IMR-90 (cell line): ENCODE data around the gene ZFYVE28.

ENCODE experiments used
- CEBPB ChIP-seq: IDR thresholded peaks from 2 replicates; pipeline ENCODE4 v1.6.1; 2012; ENCODE audit warnings: low read depth, low read length, improper control_type of control experiment
- CHD1 ChIP-seq: IDR thresholded peaks from 2 replicates; pipeline ENCODE4 v1.6.1; 2012; ENCODE audit warnings: low read depth, low read length, improper control_type of control experiment
- FOS ChIP-seq: fragments of 150-350 bp; IDR thresholded peaks from 2 replicates; pipeline ENCODE4 v1.6.1; 2016; ENCODE audit warnings: low read depth, low read length
- MAFK ChIP-seq: IDR thresholded peaks from 2 replicates; pipeline ENCODE4 v1.6.1; 2012; ENCODE audit warnings: low read depth, low read length, improper control_type of control experiment
- MXI1 ChIP-seq: IDR thresholded peaks from 2 replicates; pipeline ENCODE4 v1.6.1; 2012; ENCODE audit warnings: low read depth, mild to moderate bottlenecking, low read length, moderate library complexity, borderline replicate concordance
- POLR2A ChIP-seq: IDR thresholded peaks from 2 replicates; pipeline ENCODE4 v1.6.1; 2012; ENCODE audit warnings: mild to moderate bottlenecking, low read depth, low read length
- RAD21 ChIP-seq: IDR thresholded peaks from 2 replicates; pipeline ENCODE4 v1.6.1; 2012; ENCODE audit warnings: low read length, improper control_type of control experiment
- RCOR1 ChIP-seq: IDR thresholded peaks from 2 replicates; pipeline ENCODE4 v1.6.1; 2012; ENCODE audit warnings: mild to moderate bottlenecking, low read length, improper control_type of control experiment; ENCODE audit not compliant: insufficient replicate concordance
- SMC3 ChIP-seq: fragments of 150-350 bp; IDR thresholded peaks from 2 replicates; pipeline ENCODE4 v1.6.1; 2016; ENCODE audit warnings: low read depth, mild to moderate bottlenecking, antibody characterized with exemption, low read length, moderate library complexity
- TF ChIP-seq, protein P1 (sequence below): conservative IDR thresholded peaks from 2 replicates; pipeline ENCODE4 v1.5.1; 2012; ENCODE audit warnings: mild to moderate bottlenecking, low read depth, low read length, improper control_type of control experiment
- TF ChIP-seq, protein P2 (sequence below): fragments of 150-350 bp; IDR thresholded peaks from 2 replicates; pipeline ENCODE4 v1.6.1; 2017; ENCODE audit warnings: mild to moderate bottlenecking, antibody characterized with exemption, low read length, low read depth

DNA sequence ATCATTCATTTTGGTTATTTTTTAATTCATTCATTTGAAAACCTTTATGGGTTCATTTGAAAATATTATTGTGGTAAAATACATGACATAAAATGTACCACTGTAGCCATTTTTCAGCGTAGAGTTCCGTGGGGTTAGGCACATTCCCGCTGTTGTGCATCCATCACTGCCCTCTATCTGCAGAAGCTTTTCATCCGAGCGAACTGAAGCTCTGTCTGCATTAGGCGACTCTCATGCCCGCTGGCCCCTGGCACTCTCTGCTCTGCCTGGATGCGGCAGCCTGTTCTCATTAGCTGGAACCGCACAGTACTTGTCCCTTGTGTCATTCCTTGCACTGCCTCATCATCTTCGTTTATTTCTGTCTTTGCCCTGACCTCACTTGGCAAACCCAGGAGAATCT, 17.9 kb upstream of the ZFYVE28 start:
- TF ChIP-seq POLR2A, result no peak
- TF ChIP-seq, protein P1, sequence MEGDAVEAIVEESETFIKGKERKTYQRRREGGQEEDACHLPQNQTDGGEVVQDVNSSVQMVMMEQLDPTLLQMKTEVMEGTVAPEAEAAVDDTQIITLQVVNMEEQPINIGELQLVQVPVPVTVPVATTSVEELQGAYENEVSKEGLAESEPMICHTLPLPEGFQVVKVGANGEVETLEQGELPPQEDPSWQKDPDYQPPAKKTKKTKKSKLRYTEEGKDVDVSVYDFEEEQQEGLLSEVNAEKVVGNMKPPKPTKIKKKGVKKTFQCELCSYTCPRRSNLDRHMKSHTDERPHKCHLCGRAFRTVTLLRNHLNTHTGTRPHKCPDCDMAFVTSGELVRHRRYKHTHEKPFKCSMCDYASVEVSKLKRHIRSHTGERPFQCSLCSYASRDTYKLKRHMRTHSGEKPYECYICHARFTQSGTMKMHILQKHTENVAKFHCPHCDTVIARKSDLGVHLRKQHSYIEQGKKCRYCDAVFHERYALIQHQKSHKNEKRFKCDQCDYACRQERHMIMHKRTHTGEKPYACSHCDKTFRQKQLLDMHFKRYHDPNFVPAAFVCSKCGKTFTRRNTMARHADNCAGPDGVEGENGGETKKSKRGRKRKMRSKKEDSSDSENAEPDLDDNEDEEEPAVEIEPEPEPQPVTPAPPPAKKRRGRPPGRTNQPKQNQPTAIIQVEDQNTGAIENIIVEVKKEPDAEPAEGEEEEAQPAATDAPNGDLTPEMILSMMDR, result no peak
- no peak for TF ChIP-seq MXI1
- TF ChIP-seq RCOR1, result no peak
- TF ChIP-seq RAD21, result no peak
- TF ChIP-seq, protein P2, sequence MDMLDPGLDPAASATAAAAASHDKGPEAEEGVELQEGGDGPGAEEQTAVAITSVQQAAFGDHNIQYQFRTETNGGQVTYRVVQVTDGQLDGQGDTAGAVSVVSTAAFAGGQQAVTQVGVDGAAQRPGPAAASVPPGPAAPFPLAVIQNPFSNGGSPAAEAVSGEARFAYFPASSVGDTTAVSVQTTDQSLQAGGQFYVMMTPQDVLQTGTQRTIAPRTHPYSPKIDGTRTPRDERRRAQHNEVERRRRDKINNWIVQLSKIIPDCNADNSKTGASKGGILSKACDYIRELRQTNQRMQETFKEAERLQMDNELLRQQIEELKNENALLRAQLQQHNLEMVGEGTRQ, result no peak
- no peak for TF ChIP-seq CEBPB
- TF ChIP-seq FOS, result no peak
- TF ChIP-seq CHD1, result no peak
- TF ChIP-seq MAFK, result no peak
- no peak for TF ChIP-seq SMC3
